Fibroblast of mammary gland (primary cell): ENCODE measurements around the gene DLG2.

Experiments
- DNase-seq: peaks from one replicate; pipeline ENCODE4 v3.0.0-alpha.2; 2010; ENCODE audit warnings: low read depth
- H3K4me3 ChIP-seq: 2 replicates; pipeline ENCODE4 v1.5.1; 2011; ENCODE audit warnings: low read depth, mild to moderate bottlenecking, low read length, moderate library complexity; ENCODE audit not compliant: control insufficient read depth
- CTCF ChIP-seq: conservative IDR thresholded peaks from 2 replicates; pipeline ENCODE4 v1.5.1; 2011; ENCODE audit warnings: low read depth, low read length, inconsistent platforms; ENCODE audit not compliant: control insufficient read depth, insufficient read depth

The DLG2 gene

GRCh38 chr11:84261707-84262106 lies 1365.4 kb downstream of the DLG2 start:
- TF ChIP-seq CTCF: peak; percentile 21
- DNase-seq: peak; percentile 18
- no peak overlapping the region for H3K4me3 ChIP-seq

- TF ChIP-seq CTCF: no peak
- H3K4me3 ChIP-seq: no peak overlapping the region
- DNase-seq: peak; percentile 37
Observed at GRCh38 chr11:84260862-84261261, 1366.3 kb downstream of the DLG2 start.

- TF ChIP-seq CTCF: no peak
- H3K4me3 ChIP-seq: no peak overlapping the region
- DNase-seq: no peak
Observed at GRCh38 chr11:84256618-84257017, 1370.5 kb downstream of the DLG2 start.

- DNase-seq: no peak
- TF ChIP-seq CTCF: no peak
- H3K4me3 ChIP-seq: no peak overlapping the region
Observed at GRCh38 chr11:84255483-84255882, 1371.7 kb downstream of the DLG2 start.

GRCh38 chr11:84250834-84251613 lies 1376.1 kb downstream of the DLG2 start:
- DNase-seq: no peak
- TF ChIP-seq CTCF: no peak
- H3K4me3 ChIP-seq: no peak overlapping the region

- TF ChIP-seq CTCF: no peak
- peak; percentile 49 for DNase-seq
- no peak overlapping the region for H3K4me3 ChIP-seq
Observed at GRCh38 chr11:84249344-84250135, 1377.6 kb downstream of the DLG2 start.

- DNase-seq: peak; percentile 66
- H3K4me3 ChIP-seq: no peak overlapping the region
- TF ChIP-seq CTCF: no peak
Observed at GRCh38 chr11:84247926-84248325, 1379.2 kb downstream of the DLG2 start.
